Activated CD4-positive, alpha-beta T cell treated with anti-CD3 and anti-CD28 coated beads for 48 hours (primary cell): ENCODE results near the gene BLOC1S5.

ENCODE experiments used
- DNase-seq: peaks from one replicate; pipeline ENCODE4 v3.0.0-alpha.2; 2020

BLOC1S5 gene

GRCh38 chr6:8063761-8064637, at the start of gene BLOC1S5:
BLOC1S5 (minus strand) TSS chr6:8064389; CDS start chr6:8064376, 13 bp downstream.
- DNase-seq: peak; percentile 99

GRCh38 chr6:8113131-8113654, 49.0 kb upstream of the BLOC1S5 start:
- no peak for DNase-seq

- DNase-seq: no peak
Observed at GRCh38 chr6:8110725-8111124, 46.5 kb upstream of the BLOC1S5 start.

- no peak for DNase-seq
Observed at GRCh38 chr6:8110117-8110721, 46.0 kb upstream of the BLOC1S5 start.

GRCh38 chr6:8108759-8109539, 44.8 kb upstream of the BLOC1S5 start:
- DNase-seq: no peak

GRCh38 chr6:8108031-8108660, 44.0 kb upstream of the BLOC1S5 start:
- DNase-seq: no peak

GRCh38 chr6:8105791-8106190, 41.6 kb upstream of the BLOC1S5 start:
- no peak for DNase-seq

GRCh38 chr6:8103726-8104125, 39.5 kb upstream of the BLOC1S5 start:
- DNase-seq: no peak

GRCh38 chr6:8102122-8102958, 38.2 kb upstream of the BLOC1S5 start, which contains the start of gene EEF1E1:
EEF1E1 (minus strand) TSS chr6:8102548; CDS start chr6:8102521, 27 bp downstream.
- DNase-seq: peak; percentile 98

GRCh38 chr6:8100159-8100854, 36.1 kb upstream of the BLOC1S5 start:
- DNase-seq: no peak

GRCh38 chr6:8090650-8091049, 26.5 kb upstream of the BLOC1S5 start:
- no peak for DNase-seq

GRCh38 chr6:8088886-8089285, 24.7 kb upstream of the BLOC1S5 start:
- no peak for DNase-seq

- DNase-seq: no peak
Observed at GRCh38 chr6:8087870-8088754, 23.9 kb upstream of the BLOC1S5 start.

GRCh38 chr6:8086755-8087306, 22.6 kb upstream of the BLOC1S5 start:
- no peak for DNase-seq

- DNase-seq: no peak
Observed at GRCh38 chr6:8085053-8085511, 20.9 kb upstream of the BLOC1S5 start.

- no peak for DNase-seq
Observed at GRCh38 chr6:8084586-8084985, 20.4 kb upstream of the BLOC1S5 start.

- no peak for DNase-seq
Observed at GRCh38 chr6:8082954-8083858, 19.0 kb upstream of the BLOC1S5 start.

GRCh38 chr6:8082572-8082953, 18.4 kb upstream of the BLOC1S5 start:
- DNase-seq: no peak
